ENCODE results near the gene ATP11C.

Gene ATP11C

DNA sequence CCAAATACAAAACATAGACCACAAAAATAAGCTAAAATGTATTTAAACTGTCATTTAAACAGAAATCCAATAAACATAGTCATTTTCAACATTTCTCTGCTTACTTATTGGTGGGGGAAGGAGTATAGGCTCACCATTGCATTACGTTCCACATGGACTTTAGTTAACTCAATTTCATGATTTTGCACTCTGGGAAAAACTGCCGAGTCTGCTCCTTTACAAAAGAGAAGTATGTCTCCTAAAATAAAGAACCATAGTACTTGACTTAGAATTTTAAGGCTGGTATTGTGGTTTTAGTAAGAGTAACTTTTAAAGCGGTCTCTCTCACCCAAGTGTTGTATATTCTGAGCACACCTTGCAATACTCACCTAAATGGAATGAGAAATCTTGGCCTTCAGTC, 149.8 kb downstream of the ATP11C start:
- ChIA-PET POLR2A (interaction anchor here (0.5 kb wide), 1 partner anchor 169 kb away, joined by 3 read pairs; no protein-coding TSS in a partner anchor), CTCF (no interaction called here)
- TF ChIP-seq, protein P1, sequence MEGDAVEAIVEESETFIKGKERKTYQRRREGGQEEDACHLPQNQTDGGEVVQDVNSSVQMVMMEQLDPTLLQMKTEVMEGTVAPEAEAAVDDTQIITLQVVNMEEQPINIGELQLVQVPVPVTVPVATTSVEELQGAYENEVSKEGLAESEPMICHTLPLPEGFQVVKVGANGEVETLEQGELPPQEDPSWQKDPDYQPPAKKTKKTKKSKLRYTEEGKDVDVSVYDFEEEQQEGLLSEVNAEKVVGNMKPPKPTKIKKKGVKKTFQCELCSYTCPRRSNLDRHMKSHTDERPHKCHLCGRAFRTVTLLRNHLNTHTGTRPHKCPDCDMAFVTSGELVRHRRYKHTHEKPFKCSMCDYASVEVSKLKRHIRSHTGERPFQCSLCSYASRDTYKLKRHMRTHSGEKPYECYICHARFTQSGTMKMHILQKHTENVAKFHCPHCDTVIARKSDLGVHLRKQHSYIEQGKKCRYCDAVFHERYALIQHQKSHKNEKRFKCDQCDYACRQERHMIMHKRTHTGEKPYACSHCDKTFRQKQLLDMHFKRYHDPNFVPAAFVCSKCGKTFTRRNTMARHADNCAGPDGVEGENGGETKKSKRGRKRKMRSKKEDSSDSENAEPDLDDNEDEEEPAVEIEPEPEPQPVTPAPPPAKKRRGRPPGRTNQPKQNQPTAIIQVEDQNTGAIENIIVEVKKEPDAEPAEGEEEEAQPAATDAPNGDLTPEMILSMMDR (IDR thresholded peaks at IDR 0.05; ENCODE audit: insufficient read depth, low read length, missing control alignments) = no peak

DNA sequence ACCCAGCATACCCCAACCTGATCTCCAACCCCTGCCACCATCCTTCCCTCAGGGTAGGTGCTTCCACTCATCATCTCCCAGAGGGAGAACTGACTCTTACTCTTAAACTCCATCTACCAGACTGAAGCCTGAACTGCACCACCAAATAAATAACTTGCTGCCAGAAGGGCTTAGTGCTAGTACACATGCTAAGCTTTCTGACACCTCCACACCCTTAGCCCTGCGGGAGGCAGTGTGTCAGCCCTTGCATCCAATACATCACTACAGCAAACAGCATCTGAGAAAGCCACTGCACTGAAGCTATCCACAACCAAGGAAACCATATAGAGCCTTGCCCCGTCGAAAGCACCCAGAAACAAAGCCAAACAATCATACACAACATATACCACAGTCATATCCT, 156.3 kb downstream of the ATP11C start:
- CTCF ChIA-PET = interaction anchor here (1.6 kb wide), 1 partner anchor 17 kb away, joined by 3 read pairs; no protein-coding TSS in a partner anchor
- DNase-seq (ENCODE audit: low read depth, low spot score) = no peak
- POLR2A ChIA-PET = no interaction called here
- no peak overlapping the region for H3K4me3 ChIP-seq (ENCODE audit: low read depth, low read length)
- TF ChIP-seq, protein P1 (IDR thresholded peaks at IDR 0.05; ENCODE audit: insufficient read depth, low read length, missing control alignments) = no peak

More for the DNA sequence above, 149.8 kb downstream of the ATP11C start:
- no peak for DNase-seq (ENCODE audit: low read depth, low spot score)
- H3K4me3 ChIP-seq (ENCODE audit: low read depth, low read length) = no peak overlapping the region

- ChIA-PET CTCF (no interaction called here), POLR2A (no interaction called here)
- H3K4me3 ChIP-seq (ENCODE audit: low read depth, low read length) = no peak overlapping the region
- TF ChIP-seq, protein P1 (IDR thresholded peaks at IDR 0.05; ENCODE audit: insufficient read depth, low read length, missing control alignments) = no peak
- DNase-seq (ENCODE audit: low read depth, low spot score) = no peak
Observed at GRCh38 chrX:139770366-139770765, 162.5 kb downstream of the ATP11C start.

GRCh38 chrX:139766545-139766983, 166.3 kb downstream of the ATP11C start:
- CTCF ChIA-PET = no interaction called here
- H3K4me3 ChIP-seq (ENCODE audit: low read depth, low read length) = no peak overlapping the region
- no peak for DNase-seq (ENCODE audit: low read depth, low spot score)
- TF ChIP-seq, protein P1 (IDR thresholded peaks at IDR 0.05; ENCODE audit: insufficient read depth, low read length, missing control alignments) = no peak
- POLR2A ChIA-PET = no interaction called here

- ChIA-PET CTCF (no interaction called here), POLR2A (no interaction called here)
- H3K4me3 ChIP-seq (ENCODE audit: low read depth, low read length) = no peak overlapping the region
- no peak for DNase-seq (ENCODE audit: low read depth, low spot score)
- TF ChIP-seq, protein P1 (IDR thresholded peaks at IDR 0.05; ENCODE audit: insufficient read depth, low read length, missing control alignments) = no peak
Observed at GRCh38 chrX:139762400-139763183, 170.3 kb downstream of the ATP11C start.

- no peak for DNase-seq (ENCODE audit: low read depth, low spot score)
- TF ChIP-seq, protein P1 (IDR thresholded peaks at IDR 0.05; ENCODE audit: insufficient read depth, low read length, missing control alignments) = peak; percentile 14
- ChIA-PET CTCF (interaction anchor here (0.9 to 1.0 kb wide), 3 partner anchors 16 to 71 kb away, joined by 3 read pairs; no protein-coding TSS in a partner anchor), POLR2A (no interaction called here)
- H3K4me3 ChIP-seq (ENCODE audit: low read depth, low read length) = no peak overlapping the region
Observed at GRCh38 chrX:139759637-139760036, 173.2 kb downstream of the ATP11C start.
